Liver (tissue), 9 donors: ENCODE results near the gene MMD2. TPM values are rescaled to one million over a fixed set of nuclear protein-coding genes. Genes with fewer than 3 reads are reported as not detected.

Experiments used
- DNase-seq: peaks from one replicate; pipeline ENCODE4 v3.0.0-alpha.2; 2017; ENCODE audit warnings: low spot score
- H3K27ac ChIP-seq, 2 donors: one replicate each; pipeline ENCODE4 v1.7.0; 2013; ENCODE audit warnings: inconsistent platforms in 2 of 2, low read length in 2 of 2, control low read depth in 1 of 2, low read depth in 1 of 2, mild to moderate bottlenecking in 1 of 2
- H3K27me3 ChIP-seq, 4 donors: one replicate each; pipeline versions ENCODE4 v1.6.1 to v1.7.0; 2013; ENCODE audit warnings: low read length in 3 of 4, inconsistent platforms in 1 of 4, mild to moderate bottlenecking in 1 of 4, moderate library complexity in 1 of 4; ENCODE audit not compliant: control insufficient read depth in 4 of 4, insufficient read depth in 4 of 4
- H3K36me3 ChIP-seq, 4 donors: one replicate each; pipeline versions ENCODE4 v1.6.1 to v1.7.0; 2013; ENCODE audit warnings: low read length in 3 of 4, mild to moderate bottlenecking in 3 of 4, low read depth in 1 of 4, moderate library complexity in 1 of 4; ENCODE audit not compliant: control insufficient read depth in 4 of 4, insufficient read depth in 3 of 4
- H3K4me1 ChIP-seq, 4 donors: one replicate each; pipeline versions ENCODE4 v1.6.1 to v1.7.0; 2013; ENCODE audit warnings: low read length in 3 of 4, mild to moderate bottlenecking in 3 of 4, moderate library complexity in 1 of 4; ENCODE audit not compliant: control insufficient read depth in 4 of 4, insufficient read depth in 4 of 4
- H3K4me3 ChIP-seq, 3 donors: one replicate each; pipeline versions ENCODE4 v1.6.1 to v1.7.0; 2013; ENCODE audit warnings: low read length in 3 of 3, control low read depth in 1 of 3, low read depth in 1 of 3, mild to moderate bottlenecking in 1 of 3
- H3K9ac ChIP-seq, 2 donors: one replicate each; pipeline ENCODE4 v1.7.0; 2013; ENCODE audit warnings: low read length in 2 of 2, mild to moderate bottlenecking in 2 of 2, moderate library complexity in 2 of 2, control low read depth in 1 of 2, low read depth in 1 of 2
- H3K9me3 ChIP-seq, 4 donors: one replicate each; pipeline versions ENCODE4 v1.6.1 to v1.7.0; 2013; ENCODE audit warnings: low read length in 3 of 4; ENCODE audit not compliant: control insufficient read depth in 4 of 4
- ATF3 ChIP-seq: IDR thresholded peaks from 2 replicates; pipeline ENCODE4 v1.6.1; 2016; ENCODE audit warnings: antibody characterized with exemption
- CTCF ChIP-seq: fragments of 150-350 bp; IDR thresholded peaks from 2 replicates; pipeline ENCODE4 v1.5.1; 2017; ENCODE audit warnings: improper control_type of control experiment, low read depth, low read length; ENCODE audit not compliant: missing input control
- EGR1 ChIP-seq, 2 donors: IDR thresholded peaks; 2 replicates each; pipeline ENCODE4 v1.6.1; 2016 to 2018; ENCODE audit warnings: antibody characterized with exemption in 2 of 2, low read depth in 2 of 2
- FOXA1 ChIP-seq: IDR thresholded peaks from 2 replicates; pipeline ENCODE4 v1.6.1; 2016; ENCODE audit warnings: antibody characterized with exemption
- FOXA2 ChIP-seq: IDR thresholded peaks from 2 replicates; pipeline ENCODE4 v1.6.1; 2016; ENCODE audit warnings: antibody characterized with exemption
- GABPA ChIP-seq, 2 donors: IDR thresholded peaks in 1 of 2; conservative IDR thresholded peaks in 1 of 2; 2 replicates each; pipeline ENCODE4 v1.6.1; 2016; ENCODE audit warnings: antibody characterized with exemption in 2 of 2, mild to moderate bottlenecking in 1 of 2, moderate library complexity in 1 of 2
- HNF4A ChIP-seq, 2 donors: conservative IDR thresholded peaks; 2 replicates each; pipeline ENCODE4 v1.6.1; 2016; ENCODE audit warnings: antibody characterized with exemption in 2 of 2, mild to moderate bottlenecking in 2 of 2
- HNF4G ChIP-seq: IDR thresholded peaks from 2 replicates; pipeline ENCODE4 v1.6.1; 2016; ENCODE audit warnings: antibody characterized with exemption
- JUND ChIP-seq, 2 donors: IDR thresholded peaks; 2 replicates each; pipeline ENCODE4 v1.6.1; 2016; ENCODE audit warnings: antibody characterized with exemption in 2 of 2
- MAX ChIP-seq: IDR thresholded peaks from 2 replicates; pipeline ENCODE4 v1.6.1; 2016; ENCODE audit warnings: antibody characterized with exemption
- NR2F2 ChIP-seq: IDR thresholded peaks from 2 replicates; pipeline ENCODE4 v1.6.1; 2016; ENCODE audit warnings: antibody characterized with exemption
- RAD21 ChIP-seq, 2 donors: IDR thresholded peaks; 2 replicates each; pipeline ENCODE4 v1.6.1; 2016; ENCODE audit warnings: antibody characterized with exemption in 2 of 2, mild to moderate bottlenecking in 2 of 2
- REST ChIP-seq: IDR thresholded peaks from 2 replicates; pipeline ENCODE4 v1.6.1; 2016; ENCODE audit warnings: antibody characterized with exemption, mild to moderate bottlenecking
- RXRA ChIP-seq, 2 donors: IDR thresholded peaks; 2 replicates each; pipeline ENCODE4 v1.6.1; 2017 to 2018; ENCODE audit warnings: antibody characterized with exemption in 2 of 2, mild to moderate bottlenecking in 1 of 2
- SP1 ChIP-seq: IDR thresholded peaks from 2 replicates; pipeline ENCODE4 v1.6.1; 2018; ENCODE audit warnings: antibody characterized with exemption, mild to moderate bottlenecking
- TAF1 ChIP-seq: conservative IDR thresholded peaks from 2 replicates; pipeline ENCODE4 v1.6.1; 2016; ENCODE audit warnings: antibody characterized with exemption, mild to moderate bottlenecking
- YY1 ChIP-seq: IDR thresholded peaks from 2 replicates; pipeline ENCODE4 v1.6.1; 2016; ENCODE audit warnings: antibody characterized with exemption, mild to moderate bottlenecking
- ZBTB33 ChIP-seq: IDR thresholded peaks from 2 replicates; pipeline ENCODE4 v1.6.1; 2016; ENCODE audit warnings: antibody characterized with exemption
- WGBS: extraction: QIAGEN DNeasy Blood & Tissue Kit; methylation state at CpG from one replicate; pipeline ENCODE4 v1.1.7; 2013; 5-methylcytosine and 5-hydroxymethylcytosine counted together
- polyA plus RNA-seq, 2 donors: library from polyadenylated mRNA; stranded (reverse) in 1 of 2; unstranded in 1 of 2; fragments of 200-250 nt in 1 of 2; fragments of >200 nt in 1 of 2; fragmentation: Nextera tagmentation in 1 of 2; extraction: Ambion mirVana in 1 of 2; gene quantifications; one replicate each; pipeline versions ENCODE4 v1.2.1 to v1.2.3, GENCODE V29; 2013 to 2015
- total RNA-seq, 2 donors: library from RNA; depleted of rRNA; stranded (reverse); fragments of >200 nt; gene quantifications; one replicate each; pipeline ENCODE4 v1.2.3, GENCODE V29; 2014
- donor health status: healthy.
- donor health status: healthy.
- donor health status: healthy.
- donor health status: healthy.
- donor health status: healthy.

The MMD2 gene
- total and polyA plus RNA-seq, 4 donors = not detected

- Histone ChIP-seq H3K4me3 (no peak overlapping the region), H3K9ac (no peak overlapping the region), H3K36me3 (peaks cover 0 to 6% (median 4%) of the 10 kb centered on the region in 4 donors), H3K27me3 (no peaks in the 10 kb centered on the region), H3K4me1 (no peaks in the 10 kb centered on the region), H3K9me3 (peaks cover 0 to 3% (median 0%) of the 10 kb centered on the region in 4 donors), H3K27ac (no peak overlapping the region)
- no peak for TF ChIP-seq HNF4A (conservative IDR thresholded peaks at IDR 0.05)
- TF ChIP-seq ATF3 = no peak
- TF ChIP-seq YY1 = no peak
- TF ChIP-seq CTCF = no peak
- TF ChIP-seq ZBTB33 = no peak
- no peak for TF ChIP-seq NR2F2
- TF ChIP-seq TAF1 = no peak
- no peak for TF ChIP-seq SP1
- TF ChIP-seq MAX = no peak
- no peak for TF ChIP-seq RXRA (IDR thresholded peaks at IDR 0.05)
- no peak for TF ChIP-seq FOXA1
- TF ChIP-seq RAD21 (IDR thresholded peaks at IDR 0.05) = no peak
- TF ChIP-seq GABPA (IDR thresholded peaks at IDR 0.05 in 1 of 2, conservative IDR thresholded peaks at IDR 0.05 in 1 of 2) = no peak
- TF ChIP-seq HNF4G = no peak
- no peak for TF ChIP-seq JUND (IDR thresholded peaks at IDR 0.05)
- 92% methylated on average over 1 of the region's 1 CpG for WGBS
- DNase-seq = no peak
Observed at GRCh38 chr7:5005066-5005465, 46.1 kb upstream of the MMD2 start.

GRCh38 chr7:5001911-5002310 is 42.9 kb upstream of the MMD2 start:
- no peak for TF ChIP-seq SP1
- TF ChIP-seq GABPA (IDR thresholded peaks at IDR 0.05 in 1 of 2, conservative IDR thresholded peaks at IDR 0.05 in 1 of 2) = no peak
- no peak for TF ChIP-seq YY1
- TF ChIP-seq HNF4A (conservative IDR thresholded peaks at IDR 0.05) = no peak
- TF ChIP-seq RXRA (IDR thresholded peaks at IDR 0.05) = no peak
- TF ChIP-seq JUND (IDR thresholded peaks at IDR 0.05) = no peak
- H3K9me3 ChIP-seq = no peaks in the 10 kb centered on the region
- no peak overlapping the region for H3K27ac ChIP-seq
- no peak for DNase-seq
- no peak overlapping the region for H3K4me3 ChIP-seq
- H3K9ac ChIP-seq = no peak overlapping the region
- 98% methylated on average over 5 of the region's 5 CpGs for WGBS
- peaks cover 0 to 14% (median 8%) of the 10 kb centered on the region in 4 donors for H3K36me3 ChIP-seq
- no peaks in the 10 kb centered on the region for H3K4me1 ChIP-seq
- H3K27me3 ChIP-seq = no peaks in the 10 kb centered on the region

GRCh38 chr7:5001003-5001402 is 42.0 kb upstream of the MMD2 start:
- H3K27ac ChIP-seq = no peak overlapping the region
- no peaks in the 10 kb centered on the region for H3K9me3 ChIP-seq
- peaks cover 3 to 17% (median 13%) of the 10 kb centered on the region in 4 donors for H3K36me3 ChIP-seq
- no peak for DNase-seq
- WGBS = 96% methylated on average over 4 of the region's 4 CpGs
- H3K27me3 ChIP-seq = no peaks in the 10 kb centered on the region
- no peak overlapping the region for H3K4me3 ChIP-seq
- H3K9ac ChIP-seq = no peak overlapping the region
- no peaks in the 10 kb centered on the region for H3K4me1 ChIP-seq
- TF ChIP-seq NR2F2 (no peak), ATF3 (no peak), RAD21 (IDR thresholded peaks at IDR 0.05) (no peak), FOXA1 (no peak), EGR1 (IDR thresholded peaks at IDR 0.05; ENCODE audit: low read depth in 2 of 2) (no peak), HNF4G (no peak), FOXA2 (no peak), GABPA (IDR thresholded peaks at IDR 0.05 in 1 of 2, conservative IDR thresholded peaks at IDR 0.05 in 1 of 2) (no peak), YY1 (no peak), HNF4A (conservative IDR thresholded peaks at IDR 0.05) (no peak), TAF1 (no peak), SP1 (no peak), REST (no peak)
